ENCODE results near the gene ATRIP.
"Not testable (repeated sequence)": the region's sequence is repeated elsewhere in the genome, so short reads cannot be mapped to it uniquely, and the experiment has no call there.

ATRIP gene

GRCh38 chr3:48439820-48440589 is 6.5 kb upstream of the ATRIP start, which contains the start of the genes CCDC51 and TMA7:
TSS of gene CCDC51 (minus strand) at chr3:48440119. CDS start at chr3:48435128, 4,991 bp downstream.
TSS of gene TMA7 (plus strand) at chr3:48440257. CDS start at chr3:48440297, 40 bp downstream.
- peak; percentile 88 to 93 for DNase-seq

DNA sequence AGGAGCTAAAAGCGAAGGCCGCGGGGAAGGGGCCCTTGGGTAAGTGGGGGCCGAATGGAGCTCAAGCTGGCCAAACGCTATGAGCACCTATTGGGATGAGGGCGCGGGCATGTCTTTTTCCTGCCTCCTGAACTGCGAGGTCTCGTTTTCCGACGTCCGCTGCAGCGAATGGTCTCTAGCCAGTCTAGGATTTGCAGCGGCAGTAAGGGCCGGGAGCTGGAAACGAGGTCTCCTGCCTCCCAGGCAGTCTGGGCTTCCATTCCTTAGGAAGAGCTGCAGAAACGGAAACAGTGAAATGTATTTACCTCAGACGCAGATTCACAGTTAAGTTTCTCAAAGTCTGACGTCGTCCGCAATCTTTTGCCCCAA is 6.0 kb upstream of the ATRIP start:
- DNase-seq = no peak

- no peak for DNase-seq
Observed at GRCh38 chr3:48441940-48442339, 4.6 kb upstream of the ATRIP start.

GRCh38 chr3:48445277-48445882 is 1.2 kb upstream of the ATRIP start:
- DNase-seq = no peak

DNA sequence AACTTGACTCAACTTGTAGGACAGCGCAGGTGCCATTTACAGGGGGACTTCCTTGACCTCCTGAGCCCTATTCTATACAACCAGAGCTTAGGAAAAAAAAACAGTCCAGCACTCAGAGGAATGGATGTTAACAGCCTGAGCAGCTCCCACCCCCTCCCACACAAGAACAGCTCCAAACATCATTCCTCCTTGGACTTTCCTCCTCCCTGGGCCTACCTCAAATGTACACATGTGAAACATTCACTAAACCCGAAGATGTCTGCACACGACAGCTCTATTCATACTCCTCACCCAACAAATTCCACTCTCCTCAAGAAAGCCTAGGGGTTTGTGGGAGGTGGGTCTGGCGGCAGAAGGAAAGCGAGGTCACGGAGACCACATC is 503 bp upstream of the ATRIP start:
- DNase-seq = no peak

DNA sequence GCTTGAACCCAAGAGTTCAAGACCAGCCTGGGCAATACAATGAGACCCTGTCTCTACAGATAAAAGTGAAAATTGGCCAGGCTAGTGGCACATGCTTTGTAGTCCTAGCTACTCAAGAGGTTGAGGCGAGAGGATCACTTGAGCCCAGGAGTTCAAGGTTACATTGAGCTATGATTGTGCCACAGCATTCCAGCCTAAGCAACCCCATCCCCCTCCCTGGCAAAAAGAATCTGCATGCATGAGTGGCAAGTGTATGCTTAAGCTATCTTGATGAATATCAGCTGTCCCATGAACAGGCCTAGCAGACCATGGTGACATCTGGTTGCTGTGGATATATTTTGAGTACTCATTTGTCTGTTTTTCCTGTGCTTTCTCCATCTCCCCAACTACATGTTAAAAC is 4.7 kb downstream of the ATRIP start:
- no peak for DNase-seq

DNA sequence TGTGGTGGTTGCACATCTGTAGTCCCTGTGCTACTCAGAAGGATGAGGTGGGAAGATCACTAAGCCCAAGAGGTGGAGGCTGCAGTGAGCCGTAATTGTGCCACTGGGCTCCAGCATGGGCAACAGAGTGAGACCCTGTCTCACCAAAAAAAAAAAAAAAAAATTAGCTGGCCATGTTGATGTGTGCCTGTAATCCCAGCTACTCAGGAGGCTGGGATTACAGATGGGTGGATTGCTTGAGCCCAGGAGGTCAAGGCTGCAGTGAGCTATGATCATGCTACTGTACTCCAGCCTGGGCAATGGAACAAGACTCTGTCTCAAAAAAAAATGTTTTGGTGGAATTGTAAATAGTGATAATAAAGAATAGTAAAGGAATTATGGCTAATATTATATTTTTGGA is 9.9 kb downstream of the ATRIP start:
- DNase-seq = no peak

GRCh38 chr3:48459331-48459730 is 12.8 kb downstream of the ATRIP start:
- DNase-seq = no peak

DNA sequence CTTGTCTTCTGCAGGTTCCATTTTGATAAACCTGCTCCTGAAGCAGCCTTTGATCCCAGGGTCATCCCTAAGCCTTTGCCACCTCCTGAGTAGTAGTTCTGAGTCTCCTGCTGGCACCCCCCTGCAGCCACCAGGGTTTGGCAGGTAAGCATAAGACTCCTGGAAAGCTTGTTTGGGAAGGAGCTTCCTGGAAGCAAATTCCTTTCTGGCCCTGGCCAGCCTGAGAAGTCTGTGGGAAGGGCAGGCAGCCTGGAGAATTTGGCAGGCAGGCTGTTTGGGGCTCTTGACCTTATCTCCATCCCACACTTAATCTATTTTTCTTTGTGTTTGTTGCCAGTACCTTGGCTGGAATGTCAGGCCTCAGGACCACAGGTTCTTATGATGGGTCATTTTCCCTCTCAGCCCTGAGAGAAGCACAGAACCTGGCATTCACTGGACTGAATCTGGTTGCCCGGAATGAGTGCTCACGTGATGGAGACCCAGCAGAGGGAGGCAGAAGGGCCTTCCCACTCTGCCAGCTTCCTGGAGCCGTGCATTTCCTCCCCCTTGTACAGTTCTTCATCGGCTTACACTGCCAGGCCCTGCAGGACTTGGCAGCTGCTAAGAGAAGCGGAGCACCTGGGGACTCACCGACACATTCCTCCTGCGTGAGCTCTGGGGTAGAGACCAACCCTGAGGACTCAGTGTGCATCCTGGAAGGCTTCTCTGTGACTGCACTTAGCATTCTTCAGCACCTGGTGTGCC is 13.4 kb downstream of the ATRIP start:
- DNase-seq = no peak

DNA sequence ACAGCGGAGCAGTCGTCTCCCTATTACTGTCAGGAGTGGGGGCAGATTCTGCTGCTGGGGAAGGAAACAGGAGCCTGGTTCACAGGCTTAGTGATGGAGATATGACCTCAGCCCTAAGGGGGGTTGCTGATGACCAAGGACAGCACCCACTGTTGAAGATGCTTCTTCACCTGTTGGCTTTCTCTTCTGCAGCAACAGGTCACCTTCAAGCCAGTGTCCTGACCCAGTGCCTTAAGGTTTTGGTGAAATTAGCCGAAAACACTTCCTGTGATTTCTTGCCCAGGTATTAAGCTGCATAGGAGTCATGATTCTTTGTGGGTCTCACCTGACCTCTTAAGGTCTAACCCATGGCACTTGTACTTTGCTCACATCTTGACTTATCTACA is 14.0 kb downstream of the ATRIP start:
- DNase-seq = no peak

DNA sequence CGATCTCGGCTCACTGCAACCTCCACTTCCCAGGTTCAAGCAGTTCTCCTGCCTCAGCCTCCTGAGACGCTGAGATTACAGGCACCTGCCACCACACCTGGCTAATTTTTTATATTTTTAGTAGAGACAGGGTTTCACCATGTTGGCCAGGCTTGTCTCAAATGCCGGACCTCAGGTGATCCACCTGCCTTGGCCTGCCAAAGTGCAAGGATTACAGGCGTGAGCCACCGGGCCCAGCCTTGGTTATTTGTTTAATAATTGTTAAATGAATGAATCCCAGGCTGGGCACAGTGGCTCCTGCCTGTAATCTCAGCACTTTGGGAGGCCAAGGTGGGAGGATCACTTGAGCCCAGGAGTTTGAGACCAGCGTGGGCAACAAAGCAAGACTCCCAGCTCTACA is 15.2 kb downstream of the ATRIP start:
- not testable (repeated sequence) for DNase-seq

DNA sequence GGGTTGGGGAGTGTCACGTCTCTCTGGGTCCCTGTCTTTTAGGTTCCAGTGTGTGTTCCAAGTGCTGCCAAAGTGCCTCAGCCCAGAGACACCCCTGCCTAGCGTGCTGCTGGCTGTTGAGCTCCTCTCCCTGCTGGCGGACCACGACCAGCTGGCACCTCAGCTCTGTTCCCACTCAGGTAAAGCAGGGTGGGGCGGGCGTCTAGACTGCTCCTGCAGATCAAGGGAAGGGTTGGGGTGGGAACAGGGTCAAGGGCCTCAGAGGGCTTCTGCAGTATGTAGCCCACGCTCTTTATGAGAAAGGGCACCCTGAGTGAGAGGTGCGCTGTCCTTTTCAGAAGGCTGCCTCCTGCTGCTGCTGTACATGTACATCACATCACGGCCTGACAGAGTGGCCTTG is 17.2 kb downstream of the ATRIP start:
- no peak for DNase-seq

GRCh38 chr3:48464713-48465221 is 18.2 kb downstream of the ATRIP start:
- DNase-seq = no peak

DNA sequence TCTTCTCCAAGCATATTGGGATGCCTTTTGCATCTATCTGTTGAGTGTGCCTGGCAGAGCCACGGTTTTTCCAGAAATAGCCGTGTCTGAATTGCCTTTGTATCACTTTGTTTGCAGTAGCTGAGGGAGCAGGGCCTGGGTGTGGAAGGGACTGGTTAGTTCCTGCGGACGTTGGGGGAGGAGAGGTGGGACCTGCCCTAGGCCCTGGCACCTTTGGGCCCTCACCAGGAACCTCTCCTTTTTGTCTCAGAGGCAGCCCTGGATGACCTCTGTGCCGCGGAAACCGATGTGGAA is 18.6 kb downstream of the ATRIP start:
- no peak for DNase-seq

DNA sequence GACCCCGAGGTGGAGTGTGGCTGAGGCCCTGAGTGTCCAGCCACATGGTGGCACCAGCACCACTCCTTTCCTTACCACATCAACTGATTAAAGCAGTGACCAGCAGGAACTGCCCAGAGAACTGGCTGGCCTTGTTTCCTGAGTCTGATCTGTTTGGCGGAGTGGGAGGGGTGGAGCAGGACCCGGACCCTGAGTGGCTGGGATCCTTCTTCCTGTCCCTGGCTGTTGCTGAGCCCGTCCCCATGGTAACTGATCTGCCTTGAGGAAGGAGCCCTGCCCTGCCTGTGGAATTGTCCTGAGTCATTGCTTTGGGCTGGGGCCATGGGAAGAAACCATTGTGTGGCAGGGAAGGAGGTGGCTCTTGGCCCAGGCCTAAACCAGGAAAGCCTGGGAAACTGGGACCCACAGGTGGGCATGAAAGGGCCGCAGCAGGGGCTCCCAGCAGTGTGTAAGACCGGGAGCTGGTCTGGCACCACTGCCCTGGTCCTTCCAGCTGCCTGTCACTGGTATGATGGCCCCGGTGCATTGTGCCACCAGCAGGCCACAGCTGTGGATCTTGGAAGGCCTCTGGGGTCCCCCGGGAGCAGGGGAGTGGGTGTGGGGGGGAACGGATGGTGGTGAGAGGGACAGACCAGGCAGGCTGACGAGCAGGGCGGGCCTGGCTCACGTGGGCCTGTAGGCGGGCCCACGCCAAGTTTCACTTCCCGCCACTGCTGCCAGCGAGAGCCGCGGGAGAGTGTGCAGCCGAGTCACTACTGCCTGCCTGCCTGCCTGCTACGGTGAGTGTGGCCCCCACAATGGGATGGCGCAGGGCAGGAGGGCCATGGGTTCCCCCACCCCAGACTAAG is 19.2 kb downstream of the ATRIP start:
- peak; percentile 9 to 46 for DNase-seq

GRCh38 chr3:48466386-48467109 is 20.0 kb downstream of the ATRIP start:
- no peak for DNase-seq

DNA sequence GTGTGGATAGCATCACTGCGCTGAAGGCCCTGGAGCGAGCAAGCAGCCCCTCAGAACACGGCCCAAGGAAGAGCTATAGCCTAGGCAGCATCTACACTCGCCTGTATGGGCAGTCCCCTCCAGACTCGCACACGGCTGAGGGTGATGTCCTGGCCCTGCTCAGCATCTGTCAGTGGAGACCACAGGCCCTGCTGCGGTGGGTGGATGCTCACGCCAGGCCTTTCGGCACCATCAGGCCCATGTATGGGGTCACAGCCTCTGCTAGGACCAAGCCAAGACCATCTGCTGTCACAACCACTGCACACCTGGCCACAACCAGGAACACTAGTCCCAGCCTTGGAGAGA is 20.5 kb downstream of the ATRIP start:
- no peak for DNase-seq

- no peak for DNase-seq
Observed at GRCh38 chr3:48467473-48468267, 21.1 kb downstream of the ATRIP start.

GRCh38 chr3:48468329-48468731 is 21.8 kb downstream of the ATRIP start:
- no peak for DNase-seq

GRCh38 chr3:48469046-48469915 is 22.7 kb downstream of the ATRIP start:
- no peak for DNase-seq

- DNase-seq = no peak
Observed at GRCh38 chr3:48470286-48470685, 23.7 kb downstream of the ATRIP start.

Data from NCI-H446 (cell line).